ENCODE results near the gene EDAR. TPM values are rescaled to one million over a fixed set of nuclear protein-coding genes. Genes with fewer than 3 reads are reported as not detected.

Gene EDAR
- polyA plus RNA-seq, 1 of the 3 experiments (the other 2 are of a cell fraction) = not detected

DNA sequence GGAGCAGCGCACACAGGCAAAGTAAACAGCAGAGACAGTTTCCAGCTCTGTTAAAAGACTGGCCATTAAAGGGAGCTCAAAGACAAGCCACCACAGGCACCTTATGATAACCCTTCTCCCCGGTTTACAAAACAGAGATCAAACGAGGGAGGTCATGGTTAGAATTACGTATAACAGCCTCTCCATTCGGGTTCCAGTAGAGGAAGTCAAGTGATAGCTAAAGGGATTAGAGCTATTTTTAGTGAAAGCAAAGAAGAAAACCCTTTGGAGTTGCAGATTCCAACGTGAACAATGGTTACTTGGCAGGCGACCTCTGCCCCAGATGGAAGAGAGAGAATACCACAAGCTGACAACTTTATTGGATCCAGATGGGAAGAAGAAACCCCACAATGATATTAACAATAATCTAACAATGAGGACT is 31.2 kb upstream of the EDAR start:
- no peak overlapping the region for H3K4me3 ChIP-seq (ENCODE audit: low read depth in 2 of 2, low read length in 1 of 2)
- peak overlapping the region; percentile 34 for H3K4me2 ChIP-seq
- no peaks in the 10 kb centered on the region for H4K20me1 ChIP-seq (ENCODE audit: insufficient read depth)
- no peaks in the 10 kb centered on the region for H3F3A ChIP-seq (replicated peaks; ENCODE audit: insufficient read depth)
- CTCF ChIA-PET = interaction anchor here (1.5 kb wide), 1 partner anchor 490 kb away, joined by 3 read pairs; no protein-coding TSS in a partner anchor
- DNase-seq = peak; percentile 29
- H3K9me2 ChIP-seq = no peaks in the 10 kb centered on the region
- H2AFZ ChIP-seq (ENCODE audit: low read depth) = no peak overlapping the region
- TF ChIP-seq NFIC (IDR thresholded peaks at IDR 0.05; ENCODE audit: borderline replicate concordance) (peak; percentile 41; the same call in 1 of the 2 replicates), MEF2A (IDR thresholded peaks at IDR 0.05; ENCODE audit: borderline replicate concordance, low read depth) (peak; percentile 45; the same call in 1 of the 2 replicates), RXRA (IDR thresholded peaks at IDR 0.05; ENCODE audit: borderline replicate concordance, low read depth) (no peak), TCF12 (IDR thresholded peaks at IDR 0.05) (peak; percentile 91), RFX5 (IDR thresholded peaks at IDR 0.05; ENCODE audit: low read length) (no peak), EP300 (IDR thresholded peaks at IDR 0.05; ENCODE audit: borderline replicate concordance in 1 of 2, low read depth in 1 of 2, low read length in 1 of 2) (peak in 1 of 2 experiments; percentile 46; a peak in 1 of 4 replicates), FOXJ3 (CRISPR knock-in tag; IDR thresholded peaks at IDR 0.05) (no peak), JUND (IDR thresholded peaks at IDR 0.05) (0 out of 2 replicates have a peak, but pooled peaks have one; percentile 21)
- TF ChIP-seq, protein P1, sequence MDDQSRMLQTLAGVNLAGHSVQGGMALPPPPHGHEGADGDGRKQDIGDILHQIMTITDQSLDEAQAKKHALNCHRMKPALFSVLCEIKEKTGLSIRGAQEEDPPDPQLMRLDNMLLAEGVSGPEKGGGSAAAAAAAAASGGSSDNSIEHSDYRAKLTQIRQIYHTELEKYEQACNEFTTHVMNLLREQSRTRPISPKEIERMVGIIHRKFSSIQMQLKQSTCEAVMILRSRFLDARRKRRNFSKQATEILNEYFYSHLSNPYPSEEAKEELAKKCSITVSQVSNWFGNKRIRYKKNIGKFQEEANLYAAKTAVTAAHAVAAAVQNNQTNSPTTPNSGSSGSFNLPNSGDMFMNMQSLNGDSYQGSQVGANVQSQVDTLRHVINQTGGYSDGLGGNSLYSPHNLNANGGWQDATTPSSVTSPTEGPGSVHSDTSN (IDR thresholded peaks at IDR 0.05) = peak; percentile 62
- no peaks in the 10 kb centered on the region; the same call in 1 of the 2 replicates for H3K27me3 ChIP-seq (ENCODE audit: insufficient read depth)
- 27% methylated on average over 7 of the region's 7 CpGs for WGBS (ENCODE audit: low lambda C conversion rate)
- H3K9me3 ChIP-seq = no peaks in the 10 kb centered on the region
- no peak overlapping the region for H3K9ac ChIP-seq
- no peaks in the 10 kb centered on the region for H3K36me3 ChIP-seq (replicated peaks in 1 of 2; ENCODE audit: control insufficient read depth in 1 of 2, insufficient read depth in 2 of 2, low read length in 1 of 2)
- POLR2A ChIA-PET = no interaction called here
- no peak overlapping the region for H3K27ac ChIP-seq (ENCODE audit: low read depth in 2 of 2, low read length in 1 of 2)
- peaks cover 7 to 27% of the 10 kb centered on the region in 2 experiments; a peak in 2 of 4 replicates for H3K4me1 ChIP-seq (ENCODE audit: control insufficient read depth in 1 of 2, insufficient read depth in 2 of 2, low read depth in 1 of 2, low read length in 1 of 2)
- no peaks in the 10 kb centered on the region for H3K79me2 ChIP-seq (ENCODE audit: insufficient read depth)

DNA sequence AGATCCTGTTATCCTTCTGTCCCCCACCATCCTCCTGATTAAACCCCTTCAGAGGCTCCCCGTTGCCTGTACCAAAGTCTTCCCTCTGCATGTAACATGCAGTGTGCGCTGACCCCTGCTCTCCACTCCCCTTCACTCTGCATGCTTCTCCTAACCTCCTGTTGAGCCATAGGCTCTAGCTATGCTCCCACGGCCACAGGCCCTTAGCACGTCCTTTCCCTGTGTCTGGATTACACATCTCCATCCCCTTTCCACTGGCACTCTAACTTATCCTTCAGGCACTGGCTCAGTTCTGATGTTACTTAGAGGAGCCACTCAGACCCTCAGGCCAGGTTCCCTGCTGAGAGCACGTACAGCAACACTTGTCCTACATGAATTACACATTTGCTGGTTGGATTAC is 29.4 kb upstream of the EDAR start:
- Histone ChIP-seq H4K20me1 (ENCODE audit: insufficient read depth) (no peaks in the 10 kb centered on the region), H3K79me2 (ENCODE audit: insufficient read depth) (no peaks in the 10 kb centered on the region), H3K9me2 (no peaks in the 10 kb centered on the region), H3K4me1 (ENCODE audit: control insufficient read depth in 1 of 2, insufficient read depth in 2 of 2, low read depth in 1 of 2, low read length in 1 of 2) (peaks cover 7 to 27% of the 10 kb centered on the region in 2 experiments; a peak in 2 of 4 replicates), H2AFZ (ENCODE audit: low read depth) (no peak overlapping the region), H3K36me3 (replicated peaks in 1 of 2; ENCODE audit: control insufficient read depth in 1 of 2, insufficient read depth in 2 of 2, low read length in 1 of 2) (no peaks in the 10 kb centered on the region), H3K27ac (ENCODE audit: low read depth in 2 of 2, low read length in 1 of 2) (no peak overlapping the region), H3K4me3 (ENCODE audit: low read depth in 2 of 2, low read length in 1 of 2) (no peak overlapping the region), H3K4me2 (no peak overlapping the region), H3F3A (replicated peaks; ENCODE audit: insufficient read depth) (no peaks in the 10 kb centered on the region), H3K27me3 (ENCODE audit: insufficient read depth) (no peaks in the 10 kb centered on the region), H3K9me3 (no peaks in the 10 kb centered on the region), H3K9ac (no peak overlapping the region)
- CTCF ChIA-PET = interaction anchor here (1.4 kb wide), 1 partner anchor 16 kb away, joined by 3 read pairs; no protein-coding TSS in a partner anchor
- no peak for DNase-seq
- POLR2A ChIA-PET = no interaction called here
- 72% methylated on average over 5 of the region's 5 CpGs for WGBS (ENCODE audit: low lambda C conversion rate)
- TF ChIP-seq, protein P1 (IDR thresholded peaks at IDR 0.05) = no peak
- TF ChIP-seq POLR2AphosphoS5 (IDR thresholded peaks at IDR 0.05; ENCODE audit: low read depth, low read length) = no peak
- TF ChIP-seq NFIC (IDR thresholded peaks at IDR 0.05; ENCODE audit: borderline replicate concordance) = no peak
- TF ChIP-seq, protein P2, sequence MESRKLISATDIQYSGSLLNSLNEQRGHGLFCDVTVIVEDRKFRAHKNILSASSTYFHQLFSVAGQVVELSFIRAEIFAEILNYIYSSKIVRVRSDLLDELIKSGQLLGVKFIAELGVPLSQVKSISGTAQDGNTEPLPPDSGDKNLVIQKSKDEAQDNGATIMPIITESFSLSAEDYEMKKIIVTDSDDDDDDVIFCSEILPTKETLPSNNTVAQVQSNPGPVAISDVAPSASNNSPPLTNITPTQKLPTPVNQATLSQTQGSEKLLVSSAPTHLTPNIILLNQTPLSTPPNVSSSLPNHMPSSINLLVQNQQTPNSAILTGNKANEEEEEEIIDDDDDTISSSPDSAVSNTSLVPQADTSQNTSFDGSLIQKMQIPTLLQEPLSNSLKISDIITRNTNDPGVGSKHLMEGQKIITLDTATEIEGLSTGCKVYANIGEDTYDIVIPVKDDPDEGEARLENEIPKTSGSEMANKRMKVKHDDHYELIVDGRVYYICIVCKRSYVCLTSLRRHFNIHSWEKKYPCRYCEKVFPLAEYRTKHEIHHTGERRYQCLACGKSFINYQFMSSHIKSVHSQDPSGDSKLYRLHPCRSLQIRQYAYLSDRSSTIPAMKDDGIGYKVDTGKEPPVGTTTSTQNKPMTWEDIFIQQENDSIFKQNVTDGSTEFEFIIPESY (IDR thresholded peaks at IDR 0.05; ENCODE audit: borderline replicate concordance, low read depth) = no peak
- no peak for TF ChIP-seq ELF1 (IDR thresholded peaks at IDR 0.05)
- no peak for TF ChIP-seq JUND (IDR thresholded peaks at IDR 0.05)
- no peak for TF ChIP-seq TAF1 (IDR thresholded peaks at IDR 0.05; ENCODE audit: borderline replicate concordance, low read depth, low read length)
- TF ChIP-seq TEAD4 (IDR thresholded peaks at IDR 0.05; ENCODE audit: borderline replicate concordance, insufficient read depth) = no peak
- TF ChIP-seq, protein P3, sequence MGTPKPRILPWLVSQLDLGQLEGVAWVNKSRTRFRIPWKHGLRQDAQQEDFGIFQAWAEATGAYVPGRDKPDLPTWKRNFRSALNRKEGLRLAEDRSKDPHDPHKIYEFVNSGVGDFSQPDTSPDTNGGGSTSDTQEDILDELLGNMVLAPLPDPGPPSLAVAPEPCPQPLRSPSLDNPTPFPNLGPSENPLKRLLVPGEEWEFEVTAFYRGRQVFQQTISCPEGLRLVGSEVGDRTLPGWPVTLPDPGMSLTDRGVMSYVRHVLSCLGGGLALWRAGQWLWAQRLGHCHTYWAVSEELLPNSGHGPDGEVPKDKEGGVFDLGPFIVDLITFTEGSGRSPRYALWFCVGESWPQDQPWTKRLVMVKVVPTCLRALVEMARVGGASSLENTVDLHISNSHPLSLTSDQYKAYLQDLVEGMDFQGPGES (IDR thresholded peaks at IDR 0.05; ENCODE audit: low read depth, low read length) = no peak
- no peak for TF ChIP-seq NRF1 (IDR thresholded peaks at IDR 0.05; ENCODE audit: low read depth, low read length)
- TF ChIP-seq, protein P4, sequence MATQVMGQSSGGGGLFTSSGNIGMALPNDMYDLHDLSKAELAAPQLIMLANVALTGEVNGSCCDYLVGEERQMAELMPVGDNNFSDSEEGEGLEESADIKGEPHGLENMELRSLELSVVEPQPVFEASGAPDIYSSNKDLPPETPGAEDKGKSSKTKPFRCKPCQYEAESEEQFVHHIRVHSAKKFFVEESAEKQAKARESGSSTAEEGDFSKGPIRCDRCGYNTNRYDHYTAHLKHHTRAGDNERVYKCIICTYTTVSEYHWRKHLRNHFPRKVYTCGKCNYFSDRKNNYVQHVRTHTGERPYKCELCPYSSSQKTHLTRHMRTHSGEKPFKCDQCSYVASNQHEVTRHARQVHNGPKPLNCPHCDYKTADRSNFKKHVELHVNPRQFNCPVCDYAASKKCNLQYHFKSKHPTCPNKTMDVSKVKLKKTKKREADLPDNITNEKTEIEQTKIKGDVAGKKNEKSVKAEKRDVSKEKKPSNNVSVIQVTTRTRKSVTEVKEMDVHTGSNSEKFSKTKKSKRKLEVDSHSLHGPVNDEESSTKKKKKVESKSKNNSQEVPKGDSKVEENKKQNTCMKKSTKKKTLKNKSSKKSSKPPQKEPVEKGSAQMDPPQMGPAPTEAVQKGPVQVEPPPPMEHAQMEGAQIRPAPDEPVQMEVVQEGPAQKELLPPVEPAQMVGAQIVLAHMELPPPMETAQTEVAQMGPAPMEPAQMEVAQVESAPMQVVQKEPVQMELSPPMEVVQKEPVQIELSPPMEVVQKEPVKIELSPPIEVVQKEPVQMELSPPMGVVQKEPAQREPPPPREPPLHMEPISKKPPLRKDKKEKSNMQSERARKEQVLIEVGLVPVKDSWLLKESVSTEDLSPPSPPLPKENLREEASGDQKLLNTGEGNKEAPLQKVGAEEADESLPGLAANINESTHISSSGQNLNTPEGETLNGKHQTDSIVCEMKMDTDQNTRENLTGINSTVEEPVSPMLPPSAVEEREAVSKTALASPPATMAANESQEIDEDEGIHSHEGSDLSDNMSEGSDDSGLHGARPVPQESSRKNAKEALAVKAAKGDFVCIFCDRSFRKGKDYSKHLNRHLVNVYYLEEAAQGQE (IDR thresholded peaks at IDR 0.05; ENCODE audit: low read depth, low read length) = no peak
- TF ChIP-seq RFX5 (IDR thresholded peaks at IDR 0.05; ENCODE audit: low read length) = no peak
- no peak for TF ChIP-seq SIN3A (IDR thresholded peaks at IDR 0.05; ENCODE audit: borderline replicate concordance, low read depth, low read length)
- TF ChIP-seq TCF12 (IDR thresholded peaks at IDR 0.05) = no peak
